Neuronal stem cell (in vitro differentiated cells): Measurements from ENCODE around the gene SPOP.
"Not testable (repeated sequence)": the region's sequence is repeated elsewhere in the genome, so short reads cannot be mapped to it uniquely, and the experiment has no call there.

Experiments used
- DNase-seq: peaks from one replicate; pipeline ENCODE4 v3.0.0-alpha.2; 2013; ENCODE audit warnings: low spot score
- H2AFZ ChIP-seq: one replicate; pipeline ENCODE4 v1.6.1; 2013; ENCODE audit warnings: mild to moderate bottlenecking, low read length, inconsistent platforms
- H2AK5ac ChIP-seq: 2 replicates; pipeline ENCODE4 v1.6.1; 2013; ENCODE audit warnings: low read depth, mild to moderate bottlenecking, inconsistent platforms, low read length, moderate library complexity, mixed read lengths
- H2BK120ac ChIP-seq: 2 replicates; pipeline ENCODE4 v1.6.1; 2013; ENCODE audit warnings: low read depth, mild to moderate bottlenecking, inconsistent platforms, low read length, moderate library complexity, mixed read lengths
- H2BK12ac ChIP-seq: one replicate; pipeline ENCODE4 v1.6.1; 2013; ENCODE audit warnings: low read length, inconsistent platforms
- H2BK15ac ChIP-seq: 2 replicates; pipeline ENCODE4 v1.6.1; 2013; ENCODE audit warnings: mild to moderate bottlenecking, low read length, inconsistent platforms, mixed read lengths
- H2BK5ac ChIP-seq: one replicate; pipeline ENCODE4 v1.6.1; 2013; ENCODE audit warnings: inconsistent platforms, mild to moderate bottlenecking, low read length, moderate library complexity
- H3K14ac ChIP-seq: one replicate; pipeline ENCODE4 v1.6.1; 2013; ENCODE audit warnings: low read length, inconsistent platforms
- H3K18ac ChIP-seq: 2 replicates; pipeline ENCODE4 v1.6.1; 2013; ENCODE audit warnings: low read length, inconsistent platforms
- H3K23ac ChIP-seq: 2 replicates; pipeline ENCODE4 v1.6.1; 2013; ENCODE audit warnings: low read depth, mild to moderate bottlenecking, mixed read lengths, low read length, inconsistent platforms; ENCODE audit not compliant: poor library complexity
- H3K27ac ChIP-seq: replicated peaks from 3 replicates; pipeline ENCODE4 v1.5.1; 2013; ENCODE audit warnings: low read length, inconsistent platforms
- H3K27me3 ChIP-seq, 3 experiments: 2 replicates each; pipeline ENCODE4 v1.6.1; 2013; ENCODE audit warnings: low read length in 3 of 3, mild to moderate bottlenecking in 2 of 3, inconsistent platforms in 1 of 3, low read depth in 1 of 3, mixed read lengths in 1 of 3, moderate library complexity in 1 of 3; ENCODE audit not compliant: control insufficient read depth in 3 of 3, insufficient read depth in 3 of 3
- H3K36me3 ChIP-seq, 2 donors: replicated peaks in 1 of 2; 2 replicates each; pipeline ENCODE4 v1.6.1; 2013; ENCODE audit warnings: low read length in 2 of 2; ENCODE audit not compliant: control insufficient read depth in 2 of 2, insufficient read depth in 2 of 2
- H3K4ac ChIP-seq: 2 replicates; pipeline ENCODE4 v1.6.1; 2013; ENCODE audit warnings: inconsistent platforms, mild to moderate bottlenecking, low read length, moderate library complexity
- H3K4me1 ChIP-seq, 2 donors: 1 replicate in 1 of 2; 2 replicates in 1 of 2; pipeline ENCODE4 v1.6.1; 2013; ENCODE audit warnings: low read length in 2 of 2, low read depth in 1 of 2; ENCODE audit not compliant: control insufficient read depth in 2 of 2, insufficient read depth in 1 of 2
- H3K4me2 ChIP-seq: one replicate; pipeline ENCODE4 v1.6.1; 2013; ENCODE audit warnings: mild to moderate bottlenecking, low read length, inconsistent platforms; ENCODE audit not compliant: insufficient read depth, poor library complexity, severe bottlenecking
- H3K4me3 ChIP-seq, 2 donors: 2 replicates each; pipeline ENCODE4 v1.5.1; 2013; ENCODE audit warnings: low read length in 2 of 2, mild to moderate bottlenecking in 2 of 2, inconsistent platforms in 1 of 2, moderate library complexity in 1 of 2
- H3K79me1 ChIP-seq: one replicate; pipeline ENCODE4 v1.6.1; 2013; ENCODE audit warnings: low read depth, mild to moderate bottlenecking, inconsistent platforms, low read length, moderate library complexity
- H3K9ac ChIP-seq: one replicate; pipeline ENCODE4 v1.6.1; 2013; ENCODE audit warnings: mild to moderate bottlenecking, low read depth, low read length, inconsistent platforms; ENCODE audit not compliant: poor library complexity
- H3K9me3 ChIP-seq, 2 donors: replicated peaks in 1 of 2; 2 replicates each; pipeline versions ENCODE3 to v1.6.1; 2013; ENCODE audit warnings: low read length in 2 of 2, mild to moderate bottlenecking in 2 of 2, inconsistent platforms in 1 of 2, low read depth in 1 of 2, mixed read lengths in 1 of 2, moderate library complexity in 1 of 2; ENCODE audit not compliant: control insufficient read depth in 2 of 2, insufficient read depth in 1 of 2
- H4K8ac ChIP-seq: one replicate; pipeline ENCODE4 v1.6.1; 2013; ENCODE audit warnings: low read depth, mild to moderate bottlenecking, inconsistent platforms, low read length, moderate library complexity
- H4K91ac ChIP-seq: one replicate; pipeline ENCODE4 v1.6.1; 2013; ENCODE audit warnings: low read length, low read depth, mild to moderate bottlenecking, inconsistent platforms; ENCODE audit not compliant: poor library complexity
- WGBS, 2 donors: extraction: QIAGEN DNeasy Blood & Tissue Kit; methylation state at CpG; one replicate each; pipeline ENCODE4 v1.1.7; 2013; ENCODE audit warnings: missing lambda C conversion rate in 2 of 2, mixed read lengths in 1 of 2; ENCODE audit not compliant: insufficient read length in 2 of 2, insufficient replicate concordance in 1 of 2; ENCODE audit errors: extremely low coverage in 2 of 2; 5-methylcytosine and 5-hydroxymethylcytosine counted together

The SPOP gene

GRCh38 chr17:49673679-49674078, 4.2 kb downstream of the SPOP start:
- H2AFZ ChIP-seq, H3K4me1 ChIP-seq, H2AK5ac ChIP-seq, H3K23ac ChIP-seq, H4K8ac ChIP-seq, H3K14ac ChIP-seq, DNase-seq, H3K4ac ChIP-seq, H2BK12ac ChIP-seq, H3K27ac ChIP-seq, H2BK5ac ChIP-seq, H4K91ac ChIP-seq, H3K9ac ChIP-seq, H3K4me3 ChIP-seq, H3K9me3 ChIP-seq, H3K18ac ChIP-seq, H3K79me1 ChIP-seq, H2BK120ac ChIP-seq, H3K27me3 ChIP-seq, H2BK15ac ChIP-seq: not testable (repeated sequence)
- Histone ChIP-seq H3K36me3 (peaks cover 0 to 24% of the 10 kb centered on the region in 2 donors), H3K4me2 (peak overlapping the region; percentile 11)
- WGBS, 2 donors, result no CpG with 5 or more reads among the region's 6 CpGs

GRCh38 chr17:49670641-49671040, 7.3 kb downstream of the SPOP start:
- Histone ChIP-seq H2BK15ac (no peak overlapping the region), H3K4me1 (no peaks in the 10 kb centered on the region), H3K4ac (no peak overlapping the region), H3K27ac (no peak overlapping the region), H2BK5ac (no peak overlapping the region), H3K14ac (no peak overlapping the region), H3K4me3 (no peak overlapping the region), H3K36me3 (peaks cover 2 to 29% of the 10 kb centered on the region in 2 donors), H2AFZ (no peak overlapping the region), H2AK5ac (no peak overlapping the region), H2BK12ac (no peak overlapping the region), H4K91ac (no peak overlapping the region), H3K4me2 (no peak overlapping the region), H3K18ac (no peak overlapping the region), H3K9ac (no peak overlapping the region), H3K23ac (no peak overlapping the region), H3K9me3 (no peaks in the 10 kb centered on the region), H2BK120ac (no peak overlapping the region), H3K27me3 (no peaks in the 10 kb centered on the region), H4K8ac (no peak overlapping the region), H3K79me1 (peaks cover 2% of the 10 kb centered on the region)
- no CpG with 5 or more reads among the region's 4 CpGs for WGBS, 2 donors
- no peak for DNase-seq

DNA sequence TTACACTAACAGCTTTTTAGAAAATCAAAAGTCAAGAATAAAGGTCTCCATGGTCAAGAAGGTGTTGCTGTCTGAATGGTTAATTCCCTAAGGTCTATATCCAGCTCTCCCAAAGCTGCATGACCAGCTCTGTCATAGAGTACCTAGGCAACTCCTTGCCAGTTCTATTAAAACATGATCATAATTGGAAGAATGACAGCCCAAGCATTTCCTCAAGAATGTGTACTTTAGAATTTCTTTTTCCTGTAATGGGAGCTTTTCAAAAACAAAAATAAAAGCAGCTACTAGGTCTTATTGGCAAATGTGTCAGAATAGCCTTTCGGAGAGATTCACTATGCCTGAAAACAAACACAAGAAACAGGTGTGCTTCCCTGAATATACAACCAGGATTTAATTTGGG, 7.9 kb downstream of the SPOP start:
- no peak overlapping the region for H3K4me2 ChIP-seq
- no peak overlapping the region for H2BK15ac ChIP-seq
- H2BK120ac ChIP-seq, result no peak overlapping the region
- no peak overlapping the region for H2AFZ ChIP-seq
- peaks cover 2% of the 10 kb centered on the region for H3K79me1 ChIP-seq
- H2BK5ac ChIP-seq, result no peak overlapping the region
- H3K23ac ChIP-seq, result no peak overlapping the region
- no peak overlapping the region for H2AK5ac ChIP-seq
- no peak overlapping the region for H3K18ac ChIP-seq
- no peak overlapping the region for H3K4me3 ChIP-seq
- H4K91ac ChIP-seq, result no peak overlapping the region
- H3K9me3 ChIP-seq, result no peaks in the 10 kb centered on the region
- H3K14ac ChIP-seq, result no peak overlapping the region
- H3K27ac ChIP-seq, result no peak overlapping the region
- H3K36me3 ChIP-seq, result peaks cover 2 to 23% of the 10 kb centered on the region in 2 donors
- no CpG with 5 or more reads among the region's 1 CpG for WGBS, 2 donors
- no peak overlapping the region for H3K4ac ChIP-seq
- H4K8ac ChIP-seq, result no peak overlapping the region
- H3K9ac ChIP-seq, result no peak overlapping the region
- no peaks in the 10 kb centered on the region for H3K4me1 ChIP-seq
- no peak for DNase-seq
- no peak overlapping the region for H2BK12ac ChIP-seq
- H3K27me3 ChIP-seq, result no peaks in the 10 kb centered on the region

DNA sequence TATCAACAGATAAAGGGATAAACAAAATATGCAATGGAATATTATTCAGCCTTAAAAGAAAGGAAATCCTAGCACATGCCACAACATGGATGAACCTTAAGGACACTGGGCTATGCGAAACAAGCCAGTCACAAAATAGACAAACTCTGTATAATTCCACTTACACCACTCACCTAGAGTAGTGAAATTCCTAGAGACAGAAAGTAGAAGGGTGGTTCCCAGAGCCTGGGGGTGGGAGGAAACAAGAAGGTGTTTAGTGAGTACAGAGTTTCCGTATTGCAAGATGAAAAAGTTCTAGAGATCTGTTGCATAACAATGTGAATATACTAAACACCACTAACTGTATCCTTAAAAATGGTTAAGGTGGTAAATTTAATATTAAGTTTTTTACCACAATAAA, 10.0 kb downstream of the SPOP start:
- Histone ChIP-seq H3K36me3 (peaks cover 2 to 27% of the 10 kb centered on the region in 2 donors), H3K27ac (no peak overlapping the region), H2AK5ac (no peak overlapping the region), H4K91ac (no peak overlapping the region), H3K14ac (no peak overlapping the region), H3K9me3 (no peaks in the 10 kb centered on the region), H2BK120ac (no peak overlapping the region), H3K27me3 (no peaks in the 10 kb centered on the region), H3K9ac (no peak overlapping the region), H3K79me1 (peaks cover 4% of the 10 kb centered on the region), H3K18ac (no peak overlapping the region), H3K4ac (no peak overlapping the region), H3K4me3 (no peak overlapping the region), H3K23ac (no peak overlapping the region), H3K4me1 (no peaks in the 10 kb centered on the region), H2BK15ac (no peak overlapping the region), H3K4me2 (no peak overlapping the region), H2AFZ (no peak overlapping the region), H2BK12ac (no peak overlapping the region), H2BK5ac (no peak overlapping the region), H4K8ac (no peak overlapping the region)
- no CpG with 5 or more reads among the region's 2 CpGs for WGBS, 2 donors
- DNase-seq, result no peak
